A549 (cell line): ENCODE results near the gene POU2F3.

Experiments used
- ESRRA ChIP-seq: fragments of 150-350 bp; IDR thresholded peaks from 2 replicates; pipeline ENCODE4 v1.6.1; 2014; ENCODE audit warnings: mild to moderate bottlenecking, low read length, borderline replicate concordance
- JUNB ChIP-seq: fragments of >200 bp; sonication (Bioruptor Twin); formaldehyde crosslinking; IDR thresholded peaks from 2 replicates; pipeline ENCODE4 v1.6.1; 2016
- MAZ ChIP-seq: fragments of 150-350 bp; IDR thresholded peaks from 2 replicates; pipeline ENCODE4 v1.6.1; 2014; ENCODE audit warnings: antibody characterized with exemption, low read depth, low read length, borderline replicate concordance
- POLR2A ChIP-seq: IDR thresholded peaks from 2 replicates; pipeline ENCODE4 v1.6.1; 2012; ENCODE audit warnings: mild to moderate bottlenecking, low read length
- REST ChIP-seq: fragments of 200-600 bp; sonication (generic); IDR thresholded peaks from 2 replicates; pipeline ENCODE4 v1.6.1; 2016; ENCODE audit warnings: antibody characterized with exemption, mild to moderate bottlenecking, moderate library complexity
- SREBF2 ChIP-seq: fragments of 450-650 bp; IDR thresholded peaks from 2 replicates; pipeline ENCODE4 v1.6.1; 2014; ENCODE audit warnings: mild to moderate bottlenecking, moderate library complexity
- USF2 ChIP-seq: fragments of 450-650 bp; IDR thresholded peaks from 2 replicates; pipeline ENCODE4 v1.6.1; 2014; ENCODE audit warnings: antibody characterized with exemption
- TF ChIP-seq, protein P1 (sequence below): fragments of >200 bp; sonication (Bioruptor Twin); formaldehyde crosslinking; IDR thresholded peaks from 3 replicates; pipeline ENCODE4 v1.5.1; 2016

DNA sequence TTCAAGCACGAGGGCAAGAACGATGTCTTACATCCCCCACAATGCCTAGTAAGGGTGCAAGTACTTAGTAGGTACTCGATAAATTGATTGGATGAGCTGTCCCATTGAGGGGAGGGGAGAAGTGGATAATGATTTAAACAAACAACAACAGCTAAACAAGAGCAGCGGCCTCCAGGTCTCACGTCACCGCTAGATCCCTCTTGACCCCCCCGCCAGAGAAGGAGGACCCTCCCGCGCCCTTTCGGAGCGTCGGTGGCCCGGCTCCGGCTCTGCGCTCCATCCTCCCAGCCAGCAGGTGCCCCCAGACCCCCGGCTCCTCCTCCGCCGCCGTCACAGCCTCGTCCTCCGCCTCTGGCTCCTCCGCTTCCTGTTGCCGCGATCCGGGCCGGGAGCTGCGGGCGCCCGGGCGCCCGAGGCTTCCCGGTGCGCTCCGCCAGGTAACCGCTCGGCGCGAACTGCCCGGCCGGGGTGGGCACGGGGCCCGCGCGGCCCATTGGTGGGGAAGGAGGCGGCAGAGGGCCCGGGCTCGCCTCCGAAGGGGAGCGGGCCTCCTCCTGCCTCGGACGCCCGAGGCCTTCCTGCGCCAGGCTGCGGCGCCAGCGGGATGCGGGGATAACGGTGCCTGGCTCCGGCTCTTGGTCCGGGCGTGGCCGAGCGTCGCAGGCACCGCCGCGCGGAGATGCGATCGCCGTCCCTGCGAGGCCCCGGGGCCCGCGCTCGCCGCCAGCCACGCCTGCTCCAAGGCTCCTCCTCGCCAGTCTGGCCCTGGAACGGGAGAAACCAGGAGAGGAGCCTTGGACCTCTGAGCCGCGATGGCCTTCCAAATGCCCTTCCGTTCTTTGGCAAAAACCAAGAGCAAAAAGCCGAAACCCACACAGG lies 85.2 kb downstream of the POU2F3 start, which contains the start of gene TLCD5:
- TF ChIP-seq, protein P1, sequence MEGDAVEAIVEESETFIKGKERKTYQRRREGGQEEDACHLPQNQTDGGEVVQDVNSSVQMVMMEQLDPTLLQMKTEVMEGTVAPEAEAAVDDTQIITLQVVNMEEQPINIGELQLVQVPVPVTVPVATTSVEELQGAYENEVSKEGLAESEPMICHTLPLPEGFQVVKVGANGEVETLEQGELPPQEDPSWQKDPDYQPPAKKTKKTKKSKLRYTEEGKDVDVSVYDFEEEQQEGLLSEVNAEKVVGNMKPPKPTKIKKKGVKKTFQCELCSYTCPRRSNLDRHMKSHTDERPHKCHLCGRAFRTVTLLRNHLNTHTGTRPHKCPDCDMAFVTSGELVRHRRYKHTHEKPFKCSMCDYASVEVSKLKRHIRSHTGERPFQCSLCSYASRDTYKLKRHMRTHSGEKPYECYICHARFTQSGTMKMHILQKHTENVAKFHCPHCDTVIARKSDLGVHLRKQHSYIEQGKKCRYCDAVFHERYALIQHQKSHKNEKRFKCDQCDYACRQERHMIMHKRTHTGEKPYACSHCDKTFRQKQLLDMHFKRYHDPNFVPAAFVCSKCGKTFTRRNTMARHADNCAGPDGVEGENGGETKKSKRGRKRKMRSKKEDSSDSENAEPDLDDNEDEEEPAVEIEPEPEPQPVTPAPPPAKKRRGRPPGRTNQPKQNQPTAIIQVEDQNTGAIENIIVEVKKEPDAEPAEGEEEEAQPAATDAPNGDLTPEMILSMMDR = 0 out of 3 replicates have a peak, but pooled peaks have one; percentile 14
- TF ChIP-seq POLR2A = peak; percentile 54
- TF ChIP-seq MAZ = no peak
- TF ChIP-seq ESRRA = no peak
- no peak for TF ChIP-seq USF2
- no peak for TF ChIP-seq SREBF2
- TF ChIP-seq REST = no peak
- no peak for TF ChIP-seq JUNB
